GM18873 (cell line): Measurements from ENCODE around the gene SNX30.
A peak's percentile ranks its signal among the peaks of the same experiment; 100 is the strongest.

Experiments used
- ATAC-seq: cut with Tn5 transposase; IDR thresholded peaks from one replicate; pipeline ENCODE4 v1.9.1; 2021; ENCODE audit warnings: mild to moderate bottlenecking, moderate library complexity, moderate number of reproducible peaks; ENCODE audit not compliant: unreplicated experiment, low FRiP score

Gene SNX30

DNA sequence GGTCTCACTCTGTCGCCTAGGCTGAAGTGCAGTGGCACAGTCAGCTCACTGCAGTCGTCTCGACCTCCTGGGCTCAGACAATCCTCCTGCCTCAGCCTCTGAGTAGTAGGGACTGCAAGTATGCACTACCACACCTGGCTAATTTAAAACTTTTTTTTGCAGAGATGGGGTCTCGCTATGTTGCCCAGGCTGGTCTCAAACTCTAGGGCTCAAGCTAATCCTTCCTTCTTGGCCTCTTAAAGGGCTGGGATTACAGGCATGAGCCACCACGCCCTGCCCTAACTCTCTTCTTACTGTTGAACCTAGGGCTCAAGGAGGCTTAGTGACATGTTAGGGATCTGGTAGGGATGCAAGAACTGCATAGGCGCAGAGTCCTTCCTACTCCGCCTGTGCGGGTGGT lies 65.3 kb downstream of the SNX30 start:
- no peak for ATAC-seq

- ATAC-seq: no peak
Measured at GRCh38 chr9:112817860-112818203, 67.3 kb downstream of the SNX30 start.

DNA sequence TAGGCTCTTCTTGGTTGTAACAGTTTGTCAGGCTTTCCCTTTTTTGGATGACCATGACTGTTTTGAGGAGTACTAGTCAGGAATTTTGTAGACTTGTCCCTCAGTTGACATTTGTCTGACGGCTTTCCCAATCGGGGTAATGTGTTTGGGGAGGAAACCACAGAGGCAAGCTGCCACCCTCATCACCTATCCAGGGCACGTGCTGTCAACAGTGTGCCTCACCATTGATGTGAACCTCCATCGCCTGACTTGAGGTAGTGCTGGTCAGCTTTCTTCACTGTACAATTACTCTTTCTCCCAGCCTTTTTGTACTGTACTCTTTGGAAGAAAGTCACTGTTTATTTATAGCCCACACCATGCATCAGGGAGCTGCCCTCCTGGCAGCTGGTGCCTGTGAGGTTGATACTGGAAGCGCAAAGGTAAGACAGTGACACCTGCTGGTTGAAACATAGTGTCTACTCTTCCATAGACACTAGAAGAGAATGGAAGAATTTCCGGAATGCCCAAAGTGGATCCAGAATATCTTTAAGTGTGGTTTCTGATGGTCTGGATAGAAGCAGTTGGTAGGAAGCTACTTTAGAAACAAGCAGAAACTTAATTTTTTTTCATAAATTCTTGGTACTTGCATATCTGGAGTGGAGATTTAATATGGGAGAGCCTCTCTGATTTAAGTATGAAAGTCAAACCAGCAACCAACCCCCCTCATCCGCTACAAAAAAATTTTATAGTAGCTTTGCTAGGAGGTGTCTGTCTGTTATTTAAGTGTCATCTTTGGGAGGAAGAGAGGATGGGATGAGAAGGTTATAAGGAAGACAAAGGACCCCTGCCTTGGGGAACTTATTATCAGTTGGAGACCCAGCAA lies 69.3 kb downstream of the SNX30 start:
- ATAC-seq: no peak

DNA sequence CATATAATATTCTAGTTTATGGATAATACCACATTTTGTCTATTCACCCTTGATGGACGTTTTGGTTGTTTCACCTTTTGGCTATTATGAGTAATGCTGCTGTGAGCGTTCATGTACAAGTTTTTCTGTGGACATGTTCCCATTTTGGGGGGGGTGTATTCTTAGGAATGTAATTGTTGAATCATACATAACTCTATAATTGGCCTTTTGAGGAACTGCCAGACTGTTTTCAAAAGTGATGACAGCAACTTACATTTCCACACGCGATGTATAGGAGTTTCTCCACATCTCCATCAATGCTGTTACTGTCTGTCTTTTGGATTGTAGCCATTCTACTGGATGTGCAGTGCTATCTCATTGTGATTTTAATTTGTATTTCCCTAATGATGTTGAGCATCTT lies 70.3 kb downstream of the SNX30 start:
- no peak for ATAC-seq

DNA sequence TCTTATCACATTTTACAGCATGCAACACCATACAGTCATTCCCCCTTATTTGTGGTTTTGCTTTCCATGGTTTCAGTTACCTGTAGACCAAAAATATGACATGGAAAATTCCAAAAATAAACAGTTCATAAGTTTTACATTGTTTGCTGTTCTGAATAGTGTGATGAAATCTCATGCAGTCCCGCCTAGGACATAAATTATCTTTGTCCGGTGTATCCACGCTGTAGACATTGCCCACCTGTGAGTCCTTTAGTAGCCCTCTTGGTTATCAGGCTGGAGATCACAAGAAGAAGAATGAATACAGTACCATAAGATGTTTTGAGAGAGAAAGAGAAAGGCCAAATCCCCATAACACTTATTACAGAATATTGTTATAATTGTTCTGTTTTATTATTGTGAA lies 72.1 kb downstream of the SNX30 start:
- no peak for ATAC-seq

GRCh38 chr9:112823257-112823656 lies 72.7 kb downstream of the SNX30 start:
- no peak for ATAC-seq

DNA sequence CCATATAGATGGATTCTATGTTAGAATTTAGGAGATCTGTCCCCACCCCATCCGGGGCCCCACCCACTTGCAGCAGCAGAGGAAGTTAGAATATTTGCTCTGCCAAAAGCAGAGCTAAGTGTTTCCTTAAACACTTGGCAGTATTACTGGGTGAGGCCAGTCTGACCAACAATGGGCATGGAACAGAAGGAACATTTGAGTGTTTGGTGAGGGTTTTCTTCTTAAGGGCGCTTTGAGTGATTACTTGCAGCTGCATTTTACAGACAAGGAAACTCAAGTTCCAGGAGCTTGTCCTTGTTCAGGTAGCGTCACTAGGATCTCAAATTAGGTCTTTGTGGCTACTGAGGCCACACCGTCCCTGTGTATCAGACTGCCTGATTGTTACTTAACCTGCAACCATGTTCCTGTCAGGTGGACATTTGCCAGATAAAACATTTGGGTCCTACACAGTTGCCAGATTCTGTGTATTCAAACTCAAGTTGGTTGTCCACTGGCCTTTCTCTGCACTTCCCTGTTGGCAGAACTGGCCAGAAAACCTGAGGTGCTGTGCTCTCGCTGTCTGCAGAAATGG lies 80.8 kb downstream of the SNX30 start:
- no peak for ATAC-seq

- ATAC-seq: no peak
Measured at GRCh38 chr9:112831969-112832368, 81.4 kb downstream of the SNX30 start.

GRCh38 chr9:112833081-112833480 lies 82.5 kb downstream of the SNX30 start:
- ATAC-seq: no peak

DNA sequence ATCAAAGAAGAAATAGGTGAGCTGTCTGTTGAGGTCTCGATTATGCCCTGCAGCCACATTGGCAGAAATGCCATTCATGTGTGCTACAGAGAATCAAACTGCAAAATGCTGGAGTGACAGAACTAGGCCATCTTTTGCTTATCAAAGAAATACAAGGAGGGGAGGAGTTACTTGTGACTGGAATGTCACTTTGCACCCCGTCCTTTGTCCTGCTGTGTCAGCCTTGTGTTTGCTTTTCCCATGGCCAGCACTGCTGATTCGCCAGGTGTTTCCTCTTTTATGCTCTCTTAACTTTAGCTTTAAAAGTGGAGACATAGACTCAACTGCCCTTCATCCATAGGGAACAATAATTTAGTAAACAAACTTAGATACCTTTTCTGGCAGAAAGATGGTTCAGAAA lies 85.8 kb downstream of the SNX30 start:
- ATAC-seq: no peak

- no peak for ATAC-seq
Measured at GRCh38 chr9:112838342-112838741, 87.8 kb downstream of the SNX30 start.

DNA sequence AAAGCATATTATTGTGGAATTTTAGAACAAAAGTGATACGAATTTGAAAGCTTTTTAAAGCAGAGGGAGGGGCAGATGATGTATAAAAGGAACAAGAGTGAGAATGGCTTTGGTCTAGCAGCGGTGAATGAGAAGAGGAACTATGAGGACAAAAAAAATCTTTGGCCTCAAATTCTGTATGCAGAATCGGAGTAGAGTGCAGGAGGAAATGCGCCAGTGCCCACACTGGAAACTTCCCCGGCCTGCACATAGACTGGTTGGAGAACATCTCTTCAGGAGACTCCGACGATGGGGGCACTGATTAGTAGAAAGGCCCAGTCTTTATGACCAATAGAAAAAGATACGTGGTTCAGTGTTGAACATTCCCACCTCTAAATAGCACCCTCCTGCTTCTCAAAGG lies 88.8 kb downstream of the SNX30 start:
- ATAC-seq: no peak

DNA sequence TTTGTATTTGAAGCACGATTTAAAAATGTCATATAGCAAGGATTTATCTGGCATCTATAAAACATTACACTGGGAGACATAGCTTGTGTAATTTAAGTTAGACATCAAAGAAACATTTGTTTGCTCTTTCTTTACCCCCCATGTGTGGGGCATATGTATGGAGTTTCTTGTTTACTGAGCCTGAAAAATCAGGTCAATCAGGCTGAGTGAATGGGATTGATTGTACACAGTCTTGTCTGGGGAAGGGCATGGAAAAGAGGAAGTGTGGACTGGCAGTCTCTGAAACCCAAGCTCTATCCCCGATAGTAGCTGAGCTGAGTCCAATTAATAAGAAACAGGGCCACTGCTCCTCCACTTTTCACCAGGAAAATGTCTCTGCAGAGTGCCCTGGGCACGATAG lies 90.7 kb downstream of the SNX30 start:
- ATAC-seq: no peak

DNA sequence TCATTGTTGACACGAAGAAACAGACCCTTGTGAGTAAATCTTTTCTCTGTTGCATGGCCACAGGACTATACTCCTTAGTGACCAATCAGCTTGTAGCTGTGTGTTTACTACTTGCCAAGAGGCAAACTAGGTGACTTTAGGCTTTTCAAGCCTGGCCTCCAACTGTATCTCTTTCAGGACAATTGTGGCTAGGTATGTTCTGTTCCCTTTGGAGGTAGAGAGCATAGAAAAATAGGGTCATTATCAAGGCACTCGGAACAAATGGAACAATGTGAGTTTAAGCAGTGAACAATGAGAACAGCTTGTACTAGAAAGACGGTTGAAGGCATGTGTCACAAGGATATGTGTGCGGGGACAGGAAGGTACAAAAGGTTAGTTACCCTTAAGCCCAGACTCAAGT lies 92.0 kb downstream of the SNX30 start:
- ATAC-seq: no peak

DNA sequence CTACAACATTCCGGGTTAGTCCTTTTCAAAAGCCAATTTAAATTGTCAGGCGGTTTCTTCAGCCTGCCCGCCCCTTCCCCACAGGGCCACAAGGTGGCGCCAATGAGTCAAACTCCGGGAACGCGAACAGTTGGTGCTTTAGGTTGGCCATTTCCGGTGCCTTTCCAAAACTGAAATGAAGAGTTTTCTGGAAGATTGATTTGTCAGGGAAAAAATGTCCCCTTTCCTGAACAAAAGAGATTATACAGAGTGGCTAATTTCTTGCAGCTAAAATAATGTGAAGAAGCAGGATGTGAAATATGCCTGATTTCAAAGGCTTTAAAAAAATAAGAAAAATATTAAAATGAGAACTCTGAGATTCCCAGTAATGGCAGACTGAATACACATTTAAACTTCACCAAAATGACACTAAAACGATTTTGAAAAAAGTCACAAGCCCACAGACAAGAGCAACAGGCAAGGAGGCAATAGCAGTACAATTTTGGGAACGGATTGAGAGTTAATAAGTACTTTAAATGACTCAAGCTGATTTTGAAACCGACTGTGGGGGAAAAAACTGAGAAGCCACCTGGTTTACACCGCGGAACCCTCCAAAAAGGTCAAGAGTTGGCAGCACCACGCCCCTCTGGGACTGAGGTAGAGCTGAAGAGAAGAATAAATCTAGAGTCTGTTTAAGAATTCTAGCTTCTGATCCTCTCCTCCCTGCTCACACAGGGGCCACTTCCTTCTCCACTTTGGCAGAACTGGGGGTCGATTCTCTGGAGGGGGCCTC lies 94.4 kb downstream of the SNX30 start:
- ATAC-seq: peak; percentile 71

DNA sequence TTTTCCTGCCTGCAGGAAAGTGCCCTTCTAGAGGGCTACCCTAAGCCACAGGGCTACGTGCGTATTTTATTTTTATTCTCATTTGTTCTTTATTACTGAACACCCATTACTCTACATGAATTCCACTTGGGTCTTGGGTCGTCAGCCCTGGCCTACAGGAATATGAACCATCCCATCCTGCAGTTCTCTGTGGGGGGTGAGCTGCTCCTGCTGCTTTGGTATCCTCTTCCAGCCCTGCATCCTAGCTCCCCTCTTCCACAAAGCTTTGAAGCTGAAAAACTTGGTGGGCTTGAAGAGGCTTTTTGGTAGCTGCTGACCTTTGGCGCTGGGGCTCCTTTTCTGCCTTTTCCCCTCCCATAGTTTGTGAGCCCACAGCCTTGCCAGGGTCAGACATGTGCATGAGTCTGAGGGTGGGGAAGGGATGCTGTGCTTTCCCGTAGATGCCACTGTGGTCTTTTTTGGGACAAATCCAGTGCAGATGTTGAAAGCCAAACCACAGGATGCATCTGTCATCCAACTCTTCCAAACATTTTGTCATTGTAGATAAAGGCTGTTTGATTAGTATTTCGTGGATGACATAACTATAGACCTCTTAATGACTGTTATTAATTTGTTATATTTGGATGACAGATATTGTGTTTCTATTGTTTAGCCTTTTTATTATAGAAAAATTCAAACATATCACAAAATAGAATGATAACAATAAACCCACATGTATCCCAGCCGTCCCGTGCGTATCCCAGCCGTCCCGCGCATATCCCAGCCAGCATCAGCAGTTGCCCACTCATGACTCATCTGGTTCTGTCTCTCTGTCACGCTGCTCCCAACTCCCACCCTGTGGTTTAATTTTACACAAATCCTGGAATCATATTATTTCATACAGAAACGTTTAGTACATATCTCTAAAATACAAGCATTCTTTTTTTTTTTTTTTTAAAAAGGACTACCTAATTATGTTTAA lies 96.2 kb downstream of the SNX30 start:
- no peak for ATAC-seq

DNA sequence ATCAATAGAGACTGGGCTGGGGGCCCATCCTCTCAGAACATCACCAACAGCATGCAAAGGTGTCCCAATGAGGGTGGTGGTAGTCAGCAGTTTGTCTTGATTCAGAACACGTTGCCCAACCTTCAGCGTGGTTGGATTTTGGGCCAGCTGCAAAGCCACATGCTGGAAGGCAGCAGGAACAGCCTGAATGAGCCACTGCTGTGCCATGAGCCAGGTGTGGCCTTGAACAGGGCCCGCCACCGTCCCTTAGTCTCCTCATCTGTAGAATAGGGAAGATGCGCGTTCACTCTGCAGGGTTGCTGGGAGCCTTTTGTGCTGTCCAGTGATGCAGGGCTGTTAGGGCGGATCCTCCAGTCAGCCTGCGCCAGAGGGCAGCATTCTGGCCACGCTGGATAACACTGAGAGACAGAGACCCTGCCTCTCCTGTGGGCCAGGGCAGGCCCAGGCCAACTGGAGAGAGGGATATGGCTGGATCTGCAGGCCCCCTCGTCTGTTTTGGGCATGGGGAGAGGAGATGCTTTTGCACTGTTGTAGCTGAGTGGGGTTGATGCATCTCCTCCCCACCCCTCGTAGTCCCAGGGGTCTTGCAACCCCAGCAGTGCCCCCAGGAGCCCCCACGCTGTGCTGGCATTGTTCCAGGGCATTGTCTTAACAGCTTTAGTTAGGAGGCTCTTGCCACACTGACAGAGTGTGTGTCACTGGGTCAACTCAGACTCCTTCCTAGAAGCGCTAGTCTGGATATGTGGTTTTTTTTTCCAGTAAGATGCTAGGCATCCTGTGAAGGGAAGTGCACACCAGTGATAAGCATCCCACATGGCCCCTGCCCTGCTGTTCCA lies 98.0 kb downstream of the SNX30 start:
- ATAC-seq: no peak

DNA sequence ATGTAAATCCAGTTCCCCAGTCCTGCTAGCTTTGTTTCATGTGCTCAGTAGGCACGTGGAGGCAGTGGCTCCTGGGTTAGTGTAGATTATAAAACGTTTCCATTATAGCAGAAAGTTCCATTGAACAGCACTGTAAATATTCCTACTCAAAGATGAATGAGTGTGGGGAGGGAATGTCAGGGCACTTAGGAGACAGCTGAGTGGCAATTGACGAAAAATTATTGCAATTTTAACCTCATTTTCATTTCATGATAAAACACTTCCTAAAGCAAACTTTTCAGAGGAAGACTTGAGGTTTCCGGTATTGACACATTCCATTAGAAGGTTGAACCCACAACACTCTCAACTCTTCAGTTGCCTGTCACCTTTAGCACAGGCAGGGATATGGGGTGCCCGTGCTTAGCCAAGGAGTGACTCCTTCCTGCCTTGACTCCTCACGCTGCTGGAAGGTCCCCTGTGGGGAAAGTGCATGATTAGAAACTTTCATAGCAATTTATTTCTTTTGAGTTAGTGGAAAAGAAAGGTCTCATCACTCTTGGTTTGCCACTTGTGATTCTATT lies 98.9 kb downstream of the SNX30 start:
- no peak for ATAC-seq

DNA sequence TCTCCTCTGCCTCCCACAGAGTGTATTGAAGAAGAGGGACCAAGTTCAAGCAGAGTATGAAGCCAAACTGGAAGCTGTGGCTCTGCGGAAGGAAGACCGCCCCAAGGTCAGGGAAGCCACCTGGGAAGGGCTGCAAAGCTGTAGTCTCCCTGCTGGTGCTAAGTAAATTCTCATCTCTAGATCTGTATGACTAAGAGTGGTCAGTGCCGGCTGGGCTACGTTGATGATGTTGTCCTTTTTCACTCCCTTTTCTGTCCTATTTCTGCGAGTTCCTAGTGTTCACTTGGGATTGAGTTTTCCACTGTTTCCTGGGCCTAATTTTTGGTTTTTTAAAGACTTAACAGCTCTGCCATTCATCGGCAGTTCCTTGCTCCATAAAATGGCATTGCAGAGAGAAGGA lies 100.3 kb downstream of the SNX30 start:
- no peak for ATAC-seq
